ENCODE data around the gene SAMD10.

DNA sequence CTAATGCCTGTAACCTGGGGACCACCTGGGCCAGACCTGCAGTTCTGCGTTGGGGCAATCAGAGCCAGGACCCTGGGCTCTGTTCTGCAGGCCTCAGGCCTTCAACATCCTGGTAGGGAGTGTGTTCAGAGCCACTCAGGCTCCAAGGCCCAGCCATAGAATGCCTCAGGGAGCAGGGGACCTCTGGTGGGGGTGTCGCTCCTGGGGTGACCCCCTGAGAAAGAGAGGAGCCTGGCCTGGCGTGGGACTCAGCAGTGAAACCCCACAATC is 35.7 kb downstream of the SAMD10 start:
- TF ChIP-seq, protein P1, sequence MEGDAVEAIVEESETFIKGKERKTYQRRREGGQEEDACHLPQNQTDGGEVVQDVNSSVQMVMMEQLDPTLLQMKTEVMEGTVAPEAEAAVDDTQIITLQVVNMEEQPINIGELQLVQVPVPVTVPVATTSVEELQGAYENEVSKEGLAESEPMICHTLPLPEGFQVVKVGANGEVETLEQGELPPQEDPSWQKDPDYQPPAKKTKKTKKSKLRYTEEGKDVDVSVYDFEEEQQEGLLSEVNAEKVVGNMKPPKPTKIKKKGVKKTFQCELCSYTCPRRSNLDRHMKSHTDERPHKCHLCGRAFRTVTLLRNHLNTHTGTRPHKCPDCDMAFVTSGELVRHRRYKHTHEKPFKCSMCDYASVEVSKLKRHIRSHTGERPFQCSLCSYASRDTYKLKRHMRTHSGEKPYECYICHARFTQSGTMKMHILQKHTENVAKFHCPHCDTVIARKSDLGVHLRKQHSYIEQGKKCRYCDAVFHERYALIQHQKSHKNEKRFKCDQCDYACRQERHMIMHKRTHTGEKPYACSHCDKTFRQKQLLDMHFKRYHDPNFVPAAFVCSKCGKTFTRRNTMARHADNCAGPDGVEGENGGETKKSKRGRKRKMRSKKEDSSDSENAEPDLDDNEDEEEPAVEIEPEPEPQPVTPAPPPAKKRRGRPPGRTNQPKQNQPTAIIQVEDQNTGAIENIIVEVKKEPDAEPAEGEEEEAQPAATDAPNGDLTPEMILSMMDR (IDR thresholded peaks at IDR 0.05) = no peak
- TF ChIP-seq POLR2AphosphoS5 (IDR thresholded peaks at IDR 0.05) (no peak), POLR2A (IDR thresholded peaks at IDR 0.05) (peak; percentile 6), EP300 (IDR thresholded peaks at IDR 0.05; ENCODE audit: low read depth) (no peak)

Measured in transverse colon (tissue), 4 donors.